ENCODE results near the gene MACIR. TPM values are rescaled to one million over a fixed set of nuclear protein-coding genes. Genes with fewer than 3 reads are reported as not detected.
A peak's percentile ranks its signal among the peaks of the same experiment; 100 is the strongest.

The MACIR gene
- total RNA-seq, 1 donor from 2014 or later: 0.53 TPM

GRCh38 chr5:103259705-103260355, 1.3 kb downstream of the MACIR start:
- intact Hi-C loops (cut with DNase I): loop anchor here (2.0 to 5.0 kb wide), 2 partner anchors 139 to 302 kb away; partner anchors contain the start of genes GIN1, NUDT12 and PPIP5K2
- peak overlapping the region; percentile 73 to 79 for H3K27ac ChIP-seq
- no peak for TF ChIP-seq CTCF (IDR thresholded peaks at IDR 0.05)
- no peaks in the 10 kb centered on the region for H3K36me3 ChIP-seq
- no peak for DNase-seq (ENCODE audit: low spot score in 2 of 2)
- H3K9me3 ChIP-seq: no peaks in the 10 kb centered on the region
- peaks cover 0 to 23% of the 10 kb centered on the region in 2 donors for H3K4me1 ChIP-seq
- H3K27me3 ChIP-seq: no peaks in the 10 kb centered on the region
- peak overlapping the region; percentile 77 to 89 for H3K4me3 ChIP-seq

GRCh38 chr5:103260951-103261350, 2.4 kb downstream of the MACIR start:
- no peak overlapping the region for H3K27ac ChIP-seq
- intact Hi-C loops (cut with DNase I): no loop called here
- no peaks in the 10 kb centered on the region for H3K9me3 ChIP-seq
- no peak overlapping the region for H3K4me3 ChIP-seq
- DNase-seq (ENCODE audit: low spot score in 2 of 2): no peak
- H3K4me1 ChIP-seq: peaks cover 0 to 23% of the 10 kb centered on the region in 2 donors
- no peaks in the 10 kb centered on the region for H3K36me3 ChIP-seq
- H3K27me3 ChIP-seq: no peaks in the 10 kb centered on the region
- no peak for TF ChIP-seq CTCF (IDR thresholded peaks at IDR 0.05)

- Histone ChIP-seq H3K36me3 (no peaks in the 10 kb centered on the region), H3K27ac (peak overlapping the region in 1 of 2 donors; percentile 15), H3K4me3 (no peak overlapping the region), H3K9me3 (no peaks in the 10 kb centered on the region), H3K4me1 (peaks cover 0 to 23% of the 10 kb centered on the region in 2 donors), H3K27me3 (no peaks in the 10 kb centered on the region)
- DNase-seq (ENCODE audit: low spot score in 2 of 2): no peak
- TF ChIP-seq CTCF (IDR thresholded peaks at IDR 0.05): no peak
- intact Hi-C loops (cut with DNase I): no loop called here
Observed at GRCh38 chr5:103262422-103262871, 3.9 kb downstream of the MACIR start.

GRCh38 chr5:103263054-103263453, 4.5 kb downstream of the MACIR start:
- TF ChIP-seq CTCF (IDR thresholded peaks at IDR 0.05): no peak
- intact Hi-C loops (cut with DNase I): no loop called here
- DNase-seq (ENCODE audit: low spot score in 2 of 2): no peak
- H3K27ac ChIP-seq: no peak overlapping the region
- H3K4me1 ChIP-seq: peaks cover 0 to 20% of the 10 kb centered on the region in 2 donors
- no peak overlapping the region for H3K4me3 ChIP-seq
- no peaks in the 10 kb centered on the region for H3K27me3 ChIP-seq
- H3K9me3 ChIP-seq: no peaks in the 10 kb centered on the region
- no peaks in the 10 kb centered on the region for H3K36me3 ChIP-seq

DNA sequence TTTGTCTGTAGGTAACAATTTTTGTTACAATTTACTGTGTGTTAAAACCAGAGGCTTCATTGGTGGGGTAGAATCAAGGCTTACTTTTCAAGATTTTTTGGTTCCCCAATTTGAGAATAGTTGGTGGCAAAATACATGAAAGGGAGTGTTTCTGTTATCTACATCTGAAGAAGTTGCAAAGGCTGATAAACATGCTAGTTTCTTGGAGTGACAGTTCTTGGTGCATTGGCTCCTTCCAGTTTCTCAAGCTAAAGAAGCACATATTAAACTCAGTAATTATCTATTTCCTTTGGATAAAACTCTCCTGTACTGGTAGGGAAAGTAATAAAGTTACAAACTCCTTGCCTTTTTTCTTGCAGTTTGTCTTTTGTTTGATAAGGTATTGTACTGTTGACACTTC, 5.9 kb downstream of the MACIR start:
- no peak for DNase-seq (ENCODE audit: low spot score in 2 of 2)

More for the DNA sequence above, 5.9 kb downstream of the MACIR start:
- Histone ChIP-seq H3K4me3 (no peak overlapping the region), H3K27ac (no peak overlapping the region), H3K4me1 (peaks cover 0 to 23% of the 10 kb centered on the region in 2 donors), H3K36me3 (no peaks in the 10 kb centered on the region), H3K9me3 (no peaks in the 10 kb centered on the region), H3K27me3 (no peaks in the 10 kb centered on the region)
- intact Hi-C loops (cut with DNase I): no loop called here
- TF ChIP-seq CTCF (IDR thresholded peaks at IDR 0.05): no peak

Data from ascending aorta (tissue), 2 donors.